ENCODE data around the gene MORC3. TPM values are rescaled to one million over a fixed set of nuclear protein-coding genes. Genes with fewer than 3 reads are reported as not detected.

MORC3 gene
- total and polyA plus RNA-seq, 7 donors: 12.0 to 59.8 (median 39.5) TPM

GRCh38 chr21:36425286-36425685 lies 105.3 kb downstream of the MORC3 start:
- DNase-seq: no peak
- intact Hi-C loops (cut with DNase I): loop anchor here (10.0 kb wide), 1 partner anchor 500 kb away; no protein-coding TSS in a partner anchor
- H3K9me3 ChIP-seq: no peaks in the 10 kb centered on the region

More at GRCh38 chr21:36425286-36425685, 105.3 kb downstream of the MORC3 start:
- H3K36me3 ChIP-seq: no peaks in the 10 kb centered on the region
- H3K27ac ChIP-seq: no peak overlapping the region
- peaks cover 0 to 7% (median 0%) of the 10 kb centered on the region in 4 donors for H3K4me1 ChIP-seq
- no peak overlapping the region for H3K4me3 ChIP-seq
- H3K27me3 ChIP-seq: no peaks in the 10 kb centered on the region
- 88 to 90% methylated on average over 9 of the region's 9 CpGs for WGBS, 2 donors
- no peak for TF ChIP-seq EP300 (IDR thresholded peaks at IDR 0.05)
- no peak for TF ChIP-seq CTCF (IDR thresholded peaks at IDR 0.05)
- no peak for TF ChIP-seq POLR2A (IDR thresholded peaks at IDR 0.05)
- no peak for TF ChIP-seq POLR2AphosphoS5 (IDR thresholded peaks at IDR 0.05)

Small RNA genes lying within 50 kb of the gene (small RNA-seq; reads per million reads assigned to genes)
- 0 reads per million in 3 donors for gene ATP5MFP1

Other genes with a start within 250 kb of the MORC3 start
- gene CBR3, start 185.1 kb upstream of the MORC3 start, total RNA-seq: 10 to 100 TPM in 3 of 4 donors, 1 to 10 TPM in 1; 3.5 to 17.8 (median 15.5) TPM
- 10 to 100 TPM in 1 of 3 donors, 1 to 10 TPM in 2; 2.3 to 10.2 (median 8.9) TPM for gene CBR3, start 185.1 kb upstream of the MORC3 start, polyA plus RNA-seq
- 10 to 100 TPM in 2 of 4 donors, 1 to 10 TPM in 2; 7.4 to 14.7 (median 9.8) TPM for gene DOP1B, start 163.4 kb upstream of the MORC3 start, total RNA-seq
- gene DOP1B, start 163.4 kb upstream of the MORC3 start, polyA plus RNA-seq: 10 to 100 TPM; 12.5 to 20.7 (median 13.8) TPM
- under 1 TPM; 0.36 to 0.95 (median 0.61) TPM for gene CHAF1B, start 65.2 kb downstream of the MORC3 start, total RNA-seq
- 1 to 10 TPM in 2 of 3 donors, under 1 TPM in 1; 0.60 to 3.5 (median 1.4) TPM for gene CHAF1B, start 65.2 kb downstream of the MORC3 start, polyA plus RNA-seq
- gene CLDN14, start 159.9 kb downstream of the MORC3 start, total RNA-seq: not detected
- 1 to 10 TPM in 1 of 3 donors, not detected in 2; 1.3 TPM for gene CLDN14, start 159.9 kb downstream of the MORC3 start, polyA plus RNA-seq

All from sigmoid colon (tissue), 7 donors.